Thyroid gland (tissue), 4 donors: ENCODE measurements around the gene KCNQ1.

ENCODE experiments used
- CTCF ChIP-seq, 6 experiments: fragments of 200-600 bp in 3 of 6; fragments of 450-650 bp in 3 of 6; sonication (generic) in 3 of 6; IDR thresholded peaks; one replicate each; pipeline ENCODE4 v1.5.1; 2016 to 2019; ENCODE audit warnings: antibody characterized with exemption in 6 of 6, mild to moderate bottlenecking in 2 of 6, inconsistent platforms in 1 of 6, moderate library complexity in 1 of 6
- POLR2A ChIP-seq, 2 donors: fragments of 450-650 bp; IDR thresholded peaks; one replicate each; pipeline ENCODE4 v1.6.1; 2017; ENCODE audit warnings: antibody characterized with exemption in 2 of 2, mild to moderate bottlenecking in 2 of 2, moderate library complexity in 1 of 2

GRCh38 chr11:2480874-2481220, 36.0 kb downstream of the KCNQ1 start:
- TF ChIP-seq POLR2A (IDR thresholded peaks at IDR 0.05) (no peak), CTCF (IDR thresholded peaks at IDR 0.05) (no peak)
